IMR-90 (cell line): ENCODE measurements around the gene SDR39U1. TPM values are rescaled to one million over a fixed set of nuclear protein-coding genes. Genes with fewer than 3 reads are reported as not detected.

ENCODE experiments used
- ATAC-seq: fragments of 200-7000 bp; cut with Tn5 transposase; 2 replicates; pipeline ENCODE4 v1.9.1; 2020; ENCODE audit warnings: low read depth, mild to moderate bottlenecking, moderate library complexity
- BruUV-seq: library from RNA; stranded (reverse); fragments of 400-500 nt; replicated peaks from 2 replicates; lab custom pipeline; 2021; lab: Mats Ljungman, UMichigan
- CTCF ChIA-PET: fragments of 300-600 bp; formaldehyde crosslinking; extraction: SDS; loops from one replicate; lab custom pipeline; 2021; ENCODE audit warnings: antibody characterized with exemption; lab: Yijun Ruan, JAX
- POLR2A ChIA-PET: fragments of 300-600 bp; sonication (Branson Sonifier 250); formaldehyde crosslinking; loops from one replicate; lab custom pipeline; 2022; ENCODE audit warnings: antibody characterized with exemption; ENCODE audit not compliant: unreplicated experiment; lab: Charles Lee
- DNase-seq: peaks from one replicate; pipeline ENCODE4 v3.0.0; 2013
- H2AFZ ChIP-seq: replicated peaks from 2 replicates; pipeline ENCODE3; 2013; ENCODE audit warnings: low read length, mild to moderate bottlenecking; ENCODE audit not compliant: poor library complexity
- H2AK5ac ChIP-seq: 2 replicates; pipeline ENCODE4 v1.6.1; 2013; ENCODE audit warnings: low read depth, low read length, inconsistent platforms
- H2AK9ac ChIP-seq: replicated peaks from 2 replicates; pipeline ENCODE3; 2013; ENCODE audit warnings: mild to moderate bottlenecking, low read depth, low read length, moderate library complexity; ENCODE audit not compliant: poor library complexity
- H2BK120ac ChIP-seq: 2 replicates; pipeline ENCODE4 v1.6.1; 2013; ENCODE audit warnings: low read depth, low read length, inconsistent platforms
- H2BK15ac ChIP-seq: 3 replicates; pipeline ENCODE4 v1.6.1; 2013; ENCODE audit warnings: low read depth, low read length, inconsistent platforms
- H2BK20ac ChIP-seq: 2 replicates; pipeline ENCODE4 v1.6.1; 2013; ENCODE audit warnings: low read depth, mild to moderate bottlenecking, inconsistent platforms, low read length, moderate library complexity
- H2BK5ac ChIP-seq: 2 replicates; pipeline ENCODE4 v1.6.1; 2013; ENCODE audit warnings: mild to moderate bottlenecking, low read depth, low read length, inconsistent platforms; ENCODE audit not compliant: poor library complexity, severe bottlenecking
- H3K14ac ChIP-seq: replicated peaks from 2 replicates; pipeline ENCODE4 v1.6.1; 2013; ENCODE audit warnings: low read depth, low read length, inconsistent platforms
- H3K18ac ChIP-seq: 2 replicates; pipeline ENCODE4 v1.6.1; 2013; ENCODE audit warnings: low read depth, low read length, control low read depth
- H3K23ac ChIP-seq: 2 replicates; pipeline ENCODE4 v1.6.1; 2013; ENCODE audit warnings: low read depth, low read length, inconsistent platforms
- H3K27ac ChIP-seq: 2 replicates; pipeline ENCODE4 v1.5.1; 2013; ENCODE audit warnings: mild to moderate bottlenecking, control low read depth, low read length; ENCODE audit not compliant: insufficient read depth
- H3K27me3 ChIP-seq: 2 replicates; pipeline ENCODE4 v1.6.1; 2013; ENCODE audit warnings: low read length; ENCODE audit not compliant: control insufficient read depth, insufficient read depth
- H3K36me3 ChIP-seq: 2 replicates; pipeline ENCODE4 v1.6.1; 2013; ENCODE audit warnings: low read length, mixed read lengths; ENCODE audit not compliant: control insufficient read depth, insufficient read depth
- H3K4ac ChIP-seq: 2 replicates; pipeline ENCODE4 v1.6.1; 2013; ENCODE audit warnings: low read depth, low read length, inconsistent platforms
- H3K4me1 ChIP-seq: 2 replicates; pipeline ENCODE4 v1.6.1; 2013; ENCODE audit warnings: low read length, mixed read lengths; ENCODE audit not compliant: control insufficient read depth, insufficient read depth
- H3K4me2 ChIP-seq: 2 replicates; pipeline ENCODE4 v1.6.1; 2013; ENCODE audit warnings: low read depth, mild to moderate bottlenecking, control low read depth, low read length, moderate library complexity
- H3K4me3 ChIP-seq: 2 replicates; pipeline ENCODE4 v1.5.1; 2013; ENCODE audit warnings: low read depth, mild to moderate bottlenecking, control low read depth, low read length, moderate library complexity; ENCODE audit not compliant: insufficient read depth
- H3K56ac ChIP-seq: 2 replicates; pipeline ENCODE4 v1.6.1; 2013; ENCODE audit warnings: low read length, inconsistent platforms; ENCODE audit not compliant: insufficient read depth; ENCODE audit errors: extremely low read depth
- H3K79me1 ChIP-seq, 2 experiments: 2 replicates each; pipeline ENCODE4 v1.6.1; 2013; ENCODE audit warnings: low read length in 2 of 2, inconsistent platforms in 1 of 2, low read depth in 1 of 2
- H3K9ac ChIP-seq: 2 replicates; pipeline ENCODE4 v1.6.1; 2013; ENCODE audit warnings: low read depth, low read length, control low read depth
- H3K9me1 ChIP-seq: 2 replicates; pipeline ENCODE4 v1.6.1; 2013; ENCODE audit warnings: low read length, inconsistent platforms; ENCODE audit not compliant: insufficient read depth
- H3K9me3 ChIP-seq: 2 replicates; pipeline ENCODE4 v1.6.1; 2013; ENCODE audit warnings: low read length; ENCODE audit not compliant: control insufficient read depth, insufficient read depth
- H4K20me1 ChIP-seq: 2 replicates; pipeline ENCODE4 v1.6.1; 2013; ENCODE audit warnings: low read length, inconsistent platforms; ENCODE audit not compliant: insufficient read depth
- H4K5ac ChIP-seq: 2 replicates; pipeline ENCODE4 v1.6.1; 2013; ENCODE audit warnings: mild to moderate bottlenecking, low read depth, low read length, control low read depth
- H4K8ac ChIP-seq, 2 experiments: 2 replicates each; pipeline ENCODE4 v1.6.1; 2013; ENCODE audit warnings: low read depth in 2 of 2, low read length in 2 of 2, control low read depth in 1 of 2, inconsistent platforms in 1 of 2
- H4K91ac ChIP-seq: 2 replicates; pipeline ENCODE4 v1.6.1; 2013; ENCODE audit warnings: low read depth, low read length, inconsistent platforms; ENCODE audit not compliant: insufficient read depth
- BHLHE40 ChIP-seq: fragments of 150-350 bp; IDR thresholded peaks from 2 replicates; pipeline ENCODE4 v1.6.1; 2016; ENCODE audit warnings: mild to moderate bottlenecking, low read depth, low read length
- CEBPB ChIP-seq: IDR thresholded peaks from 2 replicates; pipeline ENCODE4 v1.6.1; 2012; ENCODE audit warnings: low read depth, low read length, improper control_type of control experiment
- CHD1 ChIP-seq: IDR thresholded peaks from 2 replicates; pipeline ENCODE4 v1.6.1; 2012; ENCODE audit warnings: low read depth, low read length, improper control_type of control experiment
- CTCF ChIP-seq: conservative IDR thresholded peaks from 2 replicates; pipeline ENCODE4 v1.5.1; 2012; ENCODE audit warnings: mild to moderate bottlenecking, low read depth, low read length, improper control_type of control experiment
- MAFK ChIP-seq: IDR thresholded peaks from 2 replicates; pipeline ENCODE4 v1.6.1; 2012; ENCODE audit warnings: low read depth, low read length, improper control_type of control experiment
- MAZ ChIP-seq: IDR thresholded peaks from 2 replicates; pipeline ENCODE4 v1.6.1; 2012; ENCODE audit warnings: low read depth, mild to moderate bottlenecking, low read length, improper control_type of control experiment, moderate library complexity, borderline replicate concordance
- MXI1 ChIP-seq: IDR thresholded peaks from 2 replicates; pipeline ENCODE4 v1.6.1; 2012; ENCODE audit warnings: low read depth, mild to moderate bottlenecking, low read length, moderate library complexity, borderline replicate concordance
- NFE2L2 ChIP-seq: fragments of 150-350 bp; IDR thresholded peaks from 2 replicates; pipeline ENCODE4 v1.6.1; 2016; ENCODE audit warnings: low read depth, mild to moderate bottlenecking, low read length
- POLR2A ChIP-seq: IDR thresholded peaks from 2 replicates; pipeline ENCODE4 v1.6.1; 2012; ENCODE audit warnings: mild to moderate bottlenecking, low read depth, low read length
- RAD21 ChIP-seq: IDR thresholded peaks from 2 replicates; pipeline ENCODE4 v1.6.1; 2012; ENCODE audit warnings: low read length, improper control_type of control experiment
- RCOR1 ChIP-seq: IDR thresholded peaks from 2 replicates; pipeline ENCODE4 v1.6.1; 2012; ENCODE audit warnings: mild to moderate bottlenecking, low read length, improper control_type of control experiment; ENCODE audit not compliant: insufficient replicate concordance
- RFX5 ChIP-seq: IDR thresholded peaks from 2 replicates; pipeline ENCODE4 v1.8.0; 2012; ENCODE audit warnings: low read depth, mild to moderate bottlenecking, low read length, moderate library complexity
- SMC3 ChIP-seq: fragments of 150-350 bp; IDR thresholded peaks from 2 replicates; pipeline ENCODE4 v1.6.1; 2016; ENCODE audit warnings: low read depth, mild to moderate bottlenecking, antibody characterized with exemption, low read length, moderate library complexity
- WGBS, 2 experiments: methylation state at CpG; one replicate each; pipeline versions ENCODE4 v1.1.5 to v1.1.7; 2013; ENCODE audit warnings: missing lambda C conversion rate in 2 of 2; ENCODE audit not compliant: insufficient read length in 1 of 2; ENCODE audit errors: extremely low coverage in 2 of 2; 5-methylcytosine and 5-hydroxymethylcytosine counted together
- dilution Hi-C: fragments of 300-500 bp; cut with HindIII; formaldehyde crosslinking; loops from one replicate; pipeline ENCODE4 v1.14.3; 2018; ENCODE audit warnings: low sequenced_read_pairs; ENCODE audit not compliant: unreplicated experiment
- in situ Hi-C: fragments of 300-500 bp; cut with MboI; formaldehyde crosslinking; loops from 3 replicates; pipeline ENCODE4 v1.14.3; 2019; ENCODE audit warnings: low sequenced_read_pairs, inconsistent platforms, mixed read lengths
- intact Hi-C: fragments of 100-400 bp; cut with micrococcal nuclease; formaldehyde crosslinking; loops from 2 replicates; pipeline ENCODE4 v1.10.0; 2022
- polyA plus RNA-seq, 3 experiments: library from polyadenylated mRNA; depleted of rRNA; stranded (reverse); fragments of >200 nt; gene quantifications; 2 replicates each; pipeline ENCODE4 v1.2.3, GENCODE V29; 2012; ENCODE audit warnings: low replicate concordance in 1 of 3
- total RNA-seq: library from RNA; depleted of rRNA; stranded (reverse); fragments of >200 nt; gene quantifications from 2 replicates; pipeline ENCODE4 v1.2.3, GENCODE V29; 2012
- TF ChIP-seq, protein P1 (sequence below): fragments of 150-350 bp; IDR thresholded peaks from 2 replicates; pipeline ENCODE4 v1.6.1; 2016; ENCODE audit warnings: low read depth, mild to moderate bottlenecking, low read length, moderate library complexity, borderline replicate concordance

The SDR39U1 gene
- total and polyA plus RNA-seq, 2 of the 4 experiments (the other 2 are of a cell fraction): 7.5 to 46.3 TPM

- TF ChIP-seq RAD21: no peak
- TF ChIP-seq CEBPB: no peak
These were observed 19.6 kb downstream of the SDR39U1 start (continued) for GRCh38 chr14:24422694-24423601.

GRCh38 chr14:24422261-24422660, 20.3 kb downstream of the SDR39U1 start:
- dilution Hi-C loops: no loop called here
- TF ChIP-seq CHD1: no peak
- TF ChIP-seq RFX5: no peak
- no peak for TF ChIP-seq RCOR1
- TF ChIP-seq RAD21: no peak
- TF ChIP-seq MAZ: no peak
- no peak for TF ChIP-seq CEBPB
- no peak for TF ChIP-seq POLR2A
- no peak for TF ChIP-seq NFE2L2
- no peak for TF ChIP-seq BHLHE40
- TF ChIP-seq MXI1: no peak
- TF ChIP-seq MAFK: no peak
- no peak for TF ChIP-seq CTCF
- no peak for TF ChIP-seq SMC3
- TF ChIP-seq, protein P1, sequence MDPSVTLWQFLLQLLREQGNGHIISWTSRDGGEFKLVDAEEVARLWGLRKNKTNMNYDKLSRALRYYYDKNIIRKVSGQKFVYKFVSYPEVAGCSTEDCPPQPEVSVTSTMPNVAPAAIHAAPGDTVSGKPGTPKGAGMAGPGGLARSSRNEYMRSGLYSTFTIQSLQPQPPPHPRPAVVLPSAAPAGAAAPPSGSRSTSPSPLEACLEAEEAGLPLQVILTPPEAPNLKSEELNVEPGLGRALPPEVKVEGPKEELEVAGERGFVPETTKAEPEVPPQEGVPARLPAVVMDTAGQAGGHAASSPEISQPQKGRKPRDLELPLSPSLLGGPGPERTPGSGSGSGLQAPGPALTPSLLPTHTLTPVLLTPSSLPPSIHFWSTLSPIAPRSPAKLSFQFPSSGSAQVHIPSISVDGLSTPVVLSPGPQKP: no peak

More at GRCh38 chr14:24422261-24422660, 20.3 kb downstream of the SDR39U1 start:
- ATAC-seq (no peak), DNase-seq (no peak)
- Histone ChIP-seq H3K4ac (no peak overlapping the region), H3K23ac (no peak overlapping the region), H3K36me3 (no peaks in the 10 kb centered on the region), H3K18ac (no peak overlapping the region), H4K8ac (no peak overlapping the region), H4K5ac (no peak overlapping the region), H3K4me2 (no peak overlapping the region), H3K79me1 (no peaks in the 10 kb centered on the region), H3K56ac (no peak overlapping the region), H2BK120ac (no peak overlapping the region), H3K9me1 (peaks cover 3% of the 10 kb centered on the region; the same call in 1 of the 2 replicates), H3K4me1 (no peaks in the 10 kb centered on the region), H3K14ac (no peak overlapping the region), H2BK5ac (no peak overlapping the region), H3K27me3 (peaks cover 29% of the 10 kb centered on the region), H2AFZ (no peak overlapping the region), H2BK15ac (no peak overlapping the region), H4K91ac (no peak overlapping the region), H2BK20ac (no peak overlapping the region), H4K20me1 (no peaks in the 10 kb centered on the region), H3K27ac (no peak overlapping the region), H2AK5ac (no peak overlapping the region), H3K4me3 (no peak overlapping the region), H3K9ac (no peak overlapping the region), H2AK9ac (no peak overlapping the region), H3K9me3 (no peaks in the 10 kb centered on the region)
- no TSS peak for BruUV-seq
- intact Hi-C loops: no loop called here
- in situ Hi-C loops: no loop called here
- 86% methylated on average over 4 of the region's 4 CpGs; no CpG with 5 or more reads in 1 of the 2 experiments for WGBS, 2 experiments
- CTCF ChIA-PET: interaction anchor here (1.0 to 1.4 kb wide), 2 partner anchors 10 to 11 kb away, joined by 3 to 4 read pairs; no protein-coding TSS in a partner anchor
- POLR2A ChIA-PET: no interaction called here
